ENCODE measurements around the gene FOXO1.

GRCh38 chr13:40657307-40657706 lies 9.1 kb downstream of the FOXO1 start:
- TF ChIP-seq CTCF (conservative IDR thresholded peaks at IDR 0.05) (no peak), EZH2 (IDR thresholded peaks at IDR 0.05; ENCODE audit: low read depth) (no peak)
